HEK293 (cell line): ENCODE data around the gene SLIT2.

Source experiments
- AEBP2 ChIP-seq: fragments of 450-650 bp; formaldehyde crosslinking; IDR thresholded peaks from 2 replicates; pipeline ENCODE4 v1.5.1; 2016; ENCODE audit warnings: missing biosample characterization, missing genetic modification characterization, borderline replicate concordance
- EGR2 ChIP-seq: fragments of 450-650 bp; formaldehyde crosslinking; IDR thresholded peaks from 2 replicates; pipeline ENCODE4 v1.5.1; 2016; ENCODE audit warnings: low read depth, missing biosample characterization, missing genetic modification characterization
- IKZF3 ChIP-seq: fragments of 450-650 bp; IDR thresholded peaks from 2 replicates; pipeline ENCODE4 v1.5.0; 2018; ENCODE audit warnings: missing biosample characterization, mild to moderate bottlenecking, missing genetic modification characterization, moderate library complexity
- SETDB1 ChIP-seq: IDR thresholded peaks from one replicate; pipeline ENCODE4 v1.6.1; 2017; ENCODE audit warnings: mild to moderate bottlenecking, low read length, moderate library complexity, mixed read lengths; ENCODE audit not compliant: insufficient read length
- YY2 ChIP-seq: fragments of 450-650 bp; formaldehyde crosslinking; IDR thresholded peaks from 2 replicates; pipeline ENCODE4 v1.5.1; 2016; ENCODE audit warnings: missing biosample characterization, missing genetic modification characterization
- ZBTB21 ChIP-seq: fragments of 450-650 bp; formaldehyde crosslinking; IDR thresholded peaks from 2 replicates; pipeline ENCODE4 v1.5.1; 2017; ENCODE audit warnings: missing biosample characterization, missing genetic modification characterization
- ZBTB48 ChIP-seq: fragments of 450-650 bp; formaldehyde crosslinking; IDR thresholded peaks from 2 replicates; pipeline ENCODE4 v1.5.1; 2016; ENCODE audit warnings: missing biosample characterization, missing genetic modification characterization
- ZNF114 ChIP-seq: fragments of 450-650 bp; formaldehyde crosslinking; IDR thresholded peaks from 2 replicates; pipeline ENCODE4 v1.5.0; 2017; ENCODE audit warnings: missing biosample characterization, missing genetic modification characterization
- ZNF266 ChIP-seq: fragments of 450-650 bp; formaldehyde crosslinking; IDR thresholded peaks from 2 replicates; pipeline ENCODE4 v1.5.1; 2016; ENCODE audit warnings: missing biosample characterization, missing genetic modification characterization, low read depth
- ZNF324 ChIP-seq: fragments of 450-650 bp; formaldehyde crosslinking; IDR thresholded peaks from 2 replicates; pipeline ENCODE4 v1.5.1; 2016; ENCODE audit warnings: missing biosample characterization, missing genetic modification characterization
- ZNF354C ChIP-seq: fragments of 450-650 bp; formaldehyde crosslinking; IDR thresholded peaks from 2 replicates; pipeline ENCODE4 v1.5.1; 2016; ENCODE audit warnings: missing biosample characterization, missing genetic modification characterization, low read depth, borderline replicate concordance
- ZNF391 ChIP-seq: fragments of 450-650 bp; formaldehyde crosslinking; IDR thresholded peaks from 2 replicates; pipeline ENCODE4 v1.5.1; 2016; ENCODE audit warnings: low read depth, missing biosample characterization, missing genetic modification characterization, borderline replicate concordance
- ZNF423 ChIP-seq: fragments of 450-650 bp; formaldehyde crosslinking; IDR thresholded peaks from 2 replicates; pipeline ENCODE4 v1.5.1; 2016; ENCODE audit warnings: missing biosample characterization, missing genetic modification characterization
- ZNF521 ChIP-seq: fragments of 450-650 bp; formaldehyde crosslinking; IDR thresholded peaks from 2 replicates; pipeline ENCODE4 v1.5.1; 2017; ENCODE audit warnings: missing biosample characterization, mild to moderate bottlenecking, missing genetic modification characterization
- ZNF529 ChIP-seq: fragments of 450-650 bp; formaldehyde crosslinking; IDR thresholded peaks from 2 replicates; pipeline ENCODE4 v1.5.1; 2017; ENCODE audit warnings: missing genetic modification characterization, missing biosample characterization; ENCODE audit not compliant: insufficient replicate concordance
- ZNF560 ChIP-seq: fragments of 450-650 bp; formaldehyde crosslinking; IDR thresholded peaks from 2 replicates; pipeline ENCODE4 v1.5.1; 2017; ENCODE audit warnings: missing biosample characterization, missing genetic modification characterization, borderline replicate concordance
- ZNF610 ChIP-seq: fragments of 450-650 bp; formaldehyde crosslinking; IDR thresholded peaks from 2 replicates; pipeline ENCODE4 v1.5.1; 2016; ENCODE audit warnings: missing biosample characterization, missing genetic modification characterization, borderline replicate concordance
- ZNF654 ChIP-seq: fragments of 450-650 bp; formaldehyde crosslinking; IDR thresholded peaks from 2 replicates; pipeline ENCODE4 v1.5.1; 2016; ENCODE audit warnings: low read depth, missing biosample characterization, missing genetic modification characterization
- ZNF707 ChIP-seq: fragments of 450-650 bp; formaldehyde crosslinking; IDR thresholded peaks from 2 replicates; pipeline ENCODE4 v1.5.1; 2016; ENCODE audit warnings: missing biosample characterization, missing genetic modification characterization
- ZNF776 ChIP-seq: fragments of 450-650 bp; formaldehyde crosslinking; IDR thresholded peaks from 2 replicates; pipeline ENCODE4 v1.5.0; 2017; ENCODE audit warnings: missing biosample characterization, missing genetic modification characterization, borderline replicate concordance
- ZNF777 ChIP-seq: fragments of 450-650 bp; formaldehyde crosslinking; IDR thresholded peaks from 2 replicates; pipeline ENCODE4 v1.5.1; 2017; ENCODE audit warnings: missing biosample characterization, missing genetic modification characterization, borderline replicate concordance
- ZSCAN18 ChIP-seq: fragments of 450-650 bp; formaldehyde crosslinking; IDR thresholded peaks from 2 replicates; pipeline ENCODE4 v1.5.1; 2016; ENCODE audit warnings: missing biosample characterization, missing genetic modification characterization
- TF ChIP-seq, protein P1 (sequence below): fragments of 450-650 bp; formaldehyde crosslinking; IDR thresholded peaks from 2 replicates; pipeline ENCODE4 v1.5.1; 2016; ENCODE audit warnings: missing biosample characterization, missing genetic modification characterization, borderline replicate concordance
- TF ChIP-seq, protein P2 (sequence below): fragments of 450-650 bp; formaldehyde crosslinking; IDR thresholded peaks from 2 replicates; pipeline ENCODE4 v1.5.1; 2016; ENCODE audit warnings: missing biosample characterization, missing genetic modification characterization
- TF ChIP-seq, protein P3 (sequence below): fragments of 450-650 bp; formaldehyde crosslinking; IDR thresholded peaks from 2 replicates; pipeline ENCODE4 v1.5.1; 2016; ENCODE audit warnings: missing biosample characterization, missing genetic modification characterization
- TF ChIP-seq, protein P4 (sequence below): fragments of 450-650 bp; formaldehyde crosslinking; IDR thresholded peaks from 2 replicates; pipeline ENCODE4 v1.5.1; 2016; ENCODE audit warnings: missing biosample characterization, missing genetic modification characterization

SLIT2 gene

GRCh38 chr4:20272411-20272872 is 20.7 kb downstream of the SLIT2 start (continued):
- TF ChIP-seq, protein P1, sequence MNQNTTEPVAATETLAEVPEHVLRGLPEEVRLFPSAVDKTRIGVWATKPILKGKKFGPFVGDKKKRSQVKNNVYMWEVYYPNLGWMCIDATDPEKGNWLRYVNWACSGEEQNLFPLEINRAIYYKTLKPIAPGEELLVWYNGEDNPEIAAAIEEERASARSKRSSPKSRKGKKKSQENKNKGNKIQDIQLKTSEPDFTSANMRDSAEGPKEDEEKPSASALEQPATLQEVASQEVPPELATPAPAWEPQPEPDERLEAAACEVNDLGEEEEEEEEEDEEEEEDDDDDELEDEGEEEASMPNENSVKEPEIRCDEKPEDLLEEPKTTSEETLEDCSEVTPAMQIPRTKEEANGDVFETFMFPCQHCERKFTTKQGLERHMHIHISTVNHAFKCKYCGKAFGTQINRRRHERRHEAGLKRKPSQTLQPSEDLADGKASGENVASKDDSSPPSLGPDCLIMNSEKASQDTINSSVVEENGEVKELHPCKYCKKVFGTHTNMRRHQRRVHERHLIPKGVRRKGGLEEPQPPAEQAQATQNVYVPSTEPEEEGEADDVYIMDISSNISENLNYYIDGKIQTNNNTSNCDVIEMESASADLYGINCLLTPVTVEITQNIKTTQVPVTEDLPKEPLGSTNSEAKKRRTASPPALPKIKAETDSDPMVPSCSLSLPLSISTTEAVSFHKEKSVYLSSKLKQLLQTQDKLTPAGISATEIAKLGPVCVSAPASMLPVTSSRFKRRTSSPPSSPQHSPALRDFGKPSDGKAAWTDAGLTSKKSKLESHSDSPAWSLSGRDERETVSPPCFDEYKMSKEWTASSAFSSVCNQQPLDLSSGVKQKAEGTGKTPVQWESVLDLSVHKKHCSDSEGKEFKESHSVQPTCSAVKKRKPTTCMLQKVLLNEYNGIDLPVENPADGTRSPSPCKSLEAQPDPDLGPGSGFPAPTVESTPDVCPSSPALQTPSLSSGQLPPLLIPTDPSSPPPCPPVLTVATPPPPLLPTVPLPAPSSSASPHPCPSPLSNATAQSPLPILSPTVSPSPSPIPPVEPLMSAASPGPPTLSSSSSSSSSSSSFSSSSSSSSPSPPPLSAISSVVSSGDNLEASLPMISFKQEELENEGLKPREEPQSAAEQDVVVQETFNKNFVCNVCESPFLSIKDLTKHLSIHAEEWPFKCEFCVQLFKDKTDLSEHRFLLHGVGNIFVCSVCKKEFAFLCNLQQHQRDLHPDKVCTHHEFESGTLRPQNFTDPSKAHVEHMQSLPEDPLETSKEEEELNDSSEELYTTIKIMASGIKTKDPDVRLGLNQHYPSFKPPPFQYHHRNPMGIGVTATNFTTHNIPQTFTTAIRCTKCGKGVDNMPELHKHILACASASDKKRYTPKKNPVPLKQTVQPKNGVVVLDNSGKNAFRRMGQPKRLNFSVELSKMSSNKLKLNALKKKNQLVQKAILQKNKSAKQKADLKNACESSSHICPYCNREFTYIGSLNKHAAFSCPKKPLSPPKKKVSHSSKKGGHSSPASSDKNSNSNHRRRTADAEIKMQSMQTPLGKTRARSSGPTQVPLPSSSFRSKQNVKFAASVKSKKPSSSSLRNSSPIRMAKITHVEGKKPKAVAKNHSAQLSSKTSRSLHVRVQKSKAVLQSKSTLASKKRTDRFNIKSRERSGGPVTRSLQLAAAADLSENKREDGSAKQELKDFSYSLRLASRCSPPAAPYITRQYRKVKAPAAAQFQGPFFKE (tag by site-specific recombination) = no peak
- TF ChIP-seq ZNF610 (no peak), ZNF521 (tag by site-specific recombination) (no peak), YY2 (tag by site-specific recombination) (no peak), ZNF354C (tag by site-specific recombination) (no peak), ZNF391 (tag by site-specific recombination) (0 out of 2 replicates have a peak, but pooled peaks have one; percentile 30), ZBTB21 (tag by site-specific recombination) (no peak), AEBP2 (tag by site-specific recombination) (no peak), IKZF3 (tag by site-specific recombination) (no peak; the same call in 1 of the 2 replicates), ZNF707 (tag by site-specific recombination) (no peak), SETDB1 (no peak), ZBTB48 (tag by site-specific recombination) (no peak), ZNF266 (tag by site-specific recombination) (no peak), ZSCAN18 (tag by site-specific recombination) (no peak), ZNF776 (tag by site-specific recombination) (no peak), ZNF423 (tag by site-specific recombination) (no peak), EGR2 (tag by site-specific recombination) (no peak), ZNF324 (tag by site-specific recombination) (no peak), ZNF777 (tag by site-specific recombination) (no peak), ZNF529 (tag by site-specific recombination) (no peak), ZNF560 (tag by site-specific recombination) (no peak), ZNF654 (tag by site-specific recombination) (no peak), ZNF114 (tag by site-specific recombination) (no peak)
- TF ChIP-seq, protein P2, sequence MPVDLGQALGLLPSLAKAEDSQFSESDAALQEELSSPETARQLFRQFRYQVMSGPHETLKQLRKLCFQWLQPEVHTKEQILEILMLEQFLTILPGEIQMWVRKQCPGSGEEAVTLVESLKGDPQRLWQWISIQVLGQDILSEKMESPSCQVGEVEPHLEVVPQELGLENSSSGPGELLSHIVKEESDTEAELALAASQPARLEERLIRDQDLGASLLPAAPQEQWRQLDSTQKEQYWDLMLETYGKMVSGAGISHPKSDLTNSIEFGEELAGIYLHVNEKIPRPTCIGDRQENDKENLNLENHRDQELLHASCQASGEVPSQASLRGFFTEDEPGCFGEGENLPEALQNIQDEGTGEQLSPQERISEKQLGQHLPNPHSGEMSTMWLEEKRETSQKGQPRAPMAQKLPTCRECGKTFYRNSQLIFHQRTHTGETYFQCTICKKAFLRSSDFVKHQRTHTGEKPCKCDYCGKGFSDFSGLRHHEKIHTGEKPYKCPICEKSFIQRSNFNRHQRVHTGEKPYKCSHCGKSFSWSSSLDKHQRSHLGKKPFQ (tag by site-specific recombination) = peak; percentile 83
- TF ChIP-seq, protein P3, sequence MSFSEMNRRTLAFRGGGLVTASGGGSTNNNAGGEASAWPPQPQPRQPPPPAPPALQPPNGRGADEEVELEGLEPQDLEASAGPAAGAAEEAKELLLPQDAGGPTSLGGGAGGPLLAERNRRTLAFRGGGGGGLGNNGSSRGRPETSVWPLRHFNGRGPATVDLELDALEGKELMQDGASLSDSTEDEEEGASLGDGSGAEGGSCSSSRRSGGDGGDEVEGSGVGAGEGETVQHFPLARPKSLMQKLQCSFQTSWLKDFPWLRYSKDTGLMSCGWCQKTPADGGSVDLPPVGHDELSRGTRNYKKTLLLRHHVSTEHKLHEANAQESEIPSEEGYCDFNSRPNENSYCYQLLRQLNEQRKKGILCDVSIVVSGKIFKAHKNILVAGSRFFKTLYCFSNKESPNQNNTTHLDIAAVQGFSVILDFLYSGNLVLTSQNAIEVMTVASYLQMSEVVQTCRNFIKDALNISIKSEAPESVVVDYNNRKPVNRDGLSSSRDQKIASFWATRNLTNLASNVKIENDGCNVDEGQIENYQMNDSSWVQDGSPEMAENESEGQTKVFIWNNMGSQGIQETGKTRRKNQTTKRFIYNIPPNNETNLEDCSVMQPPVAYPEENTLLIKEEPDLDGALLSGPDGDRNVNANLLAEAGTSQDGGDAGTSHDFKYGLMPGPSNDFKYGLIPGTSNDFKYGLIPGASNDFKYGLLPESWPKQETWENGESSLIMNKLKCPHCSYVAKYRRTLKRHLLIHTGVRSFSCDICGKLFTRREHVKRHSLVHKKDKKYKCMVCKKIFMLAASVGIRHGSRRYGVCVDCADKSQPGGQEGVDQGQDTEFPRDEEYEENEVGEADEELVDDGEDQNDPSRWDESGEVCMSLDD (tag by site-specific recombination) = no peak
- TF ChIP-seq, protein P4, sequence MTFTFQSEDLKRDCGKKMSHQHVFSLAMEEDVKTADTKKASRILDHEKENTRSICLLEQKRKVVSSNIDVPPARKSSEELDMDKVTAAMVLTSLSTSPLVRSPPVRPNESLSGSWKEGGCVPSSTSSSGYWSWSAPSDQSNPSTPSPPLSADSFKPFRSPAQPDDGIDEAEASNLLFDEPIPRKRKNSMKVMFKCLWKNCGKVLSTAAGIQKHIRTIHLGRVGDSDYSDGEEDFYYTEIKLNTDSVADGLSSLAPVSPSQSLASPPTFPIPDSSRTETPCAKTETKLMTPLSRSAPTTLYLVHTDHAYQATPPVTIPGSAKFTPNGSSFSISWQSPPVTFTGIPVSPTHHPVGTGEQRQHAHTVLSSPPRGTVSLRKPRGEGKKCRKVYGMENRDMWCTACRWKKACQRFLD (tag by site-specific recombination) = no peak
